Neural progenitor cell (in vitro differentiated cells): ENCODE measurements around the gene BFSP2.

Experiments used
- EZH2 ChIP-seq: fragments of 200-600 bp; sonication (generic); IDR thresholded peaks from 2 replicates; pipeline ENCODE4 v1.6.1; 2017; ENCODE audit warnings: antibody characterized with exemption, mild to moderate bottlenecking, moderate library complexity
- TF ChIP-seq, protein P1 (sequence below): fragments of 200-600 bp; sonication (generic); IDR thresholded peaks from 2 replicates; pipeline ENCODE4 v1.5.1; 2017; ENCODE audit warnings: antibody characterized with exemption, mild to moderate bottlenecking

DNA sequence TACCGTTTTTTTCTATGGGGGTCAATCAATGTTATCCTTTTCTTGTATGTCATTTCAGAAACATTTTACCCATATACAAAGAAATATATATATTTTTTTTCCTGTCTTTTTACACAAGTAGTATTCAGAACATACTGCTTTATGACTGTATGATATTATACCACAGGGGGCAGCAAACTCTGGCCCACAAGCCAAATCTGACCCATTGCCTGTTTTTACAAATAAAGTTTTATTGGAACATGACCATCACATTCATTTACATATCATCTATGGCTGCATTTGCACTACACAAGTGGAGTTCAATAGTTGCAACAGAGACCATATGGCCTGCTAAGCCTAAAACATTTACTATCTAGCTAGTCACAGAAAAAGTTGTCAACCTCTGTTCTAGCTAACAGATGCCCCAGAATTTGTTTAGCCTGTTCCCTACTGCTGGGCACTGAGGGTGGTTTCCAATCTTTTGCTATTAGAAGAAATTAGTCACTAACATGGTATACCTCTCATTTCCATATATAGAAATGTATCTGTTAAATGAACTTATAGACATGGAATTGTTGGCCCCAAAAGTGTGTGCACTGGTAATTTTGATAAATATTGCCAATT lies 57.7 kb downstream of the BFSP2 start:
- TF ChIP-seq, protein P1, sequence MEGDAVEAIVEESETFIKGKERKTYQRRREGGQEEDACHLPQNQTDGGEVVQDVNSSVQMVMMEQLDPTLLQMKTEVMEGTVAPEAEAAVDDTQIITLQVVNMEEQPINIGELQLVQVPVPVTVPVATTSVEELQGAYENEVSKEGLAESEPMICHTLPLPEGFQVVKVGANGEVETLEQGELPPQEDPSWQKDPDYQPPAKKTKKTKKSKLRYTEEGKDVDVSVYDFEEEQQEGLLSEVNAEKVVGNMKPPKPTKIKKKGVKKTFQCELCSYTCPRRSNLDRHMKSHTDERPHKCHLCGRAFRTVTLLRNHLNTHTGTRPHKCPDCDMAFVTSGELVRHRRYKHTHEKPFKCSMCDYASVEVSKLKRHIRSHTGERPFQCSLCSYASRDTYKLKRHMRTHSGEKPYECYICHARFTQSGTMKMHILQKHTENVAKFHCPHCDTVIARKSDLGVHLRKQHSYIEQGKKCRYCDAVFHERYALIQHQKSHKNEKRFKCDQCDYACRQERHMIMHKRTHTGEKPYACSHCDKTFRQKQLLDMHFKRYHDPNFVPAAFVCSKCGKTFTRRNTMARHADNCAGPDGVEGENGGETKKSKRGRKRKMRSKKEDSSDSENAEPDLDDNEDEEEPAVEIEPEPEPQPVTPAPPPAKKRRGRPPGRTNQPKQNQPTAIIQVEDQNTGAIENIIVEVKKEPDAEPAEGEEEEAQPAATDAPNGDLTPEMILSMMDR = no peak
- TF ChIP-seq EZH2 = no peak
